Sigmoid colon (tissue), 4 donors: Measurements from ENCODE around the gene CEP95.

ENCODE experiments used
- POLR2AphosphoS5 ChIP-seq, 4 donors: sonication (generic); formaldehyde crosslinking; IDR thresholded peaks; one replicate each; pipeline ENCODE4 v1.6.1; 2017; ENCODE audit warnings: antibody characterized with exemption in 4 of 4
- TF ChIP-seq, protein P1 (sequence below), 4 experiments: fragments of 450-650 bp in 3 of 4; fragments of 200-600 bp in 1 of 4; IDR thresholded peaks; one replicate each; pipeline ENCODE4 v1.5.1; 2016 to 2019; ENCODE audit warnings: antibody characterized with exemption in 4 of 4, mild to moderate bottlenecking in 3 of 4, moderate library complexity in 2 of 4

DNA sequence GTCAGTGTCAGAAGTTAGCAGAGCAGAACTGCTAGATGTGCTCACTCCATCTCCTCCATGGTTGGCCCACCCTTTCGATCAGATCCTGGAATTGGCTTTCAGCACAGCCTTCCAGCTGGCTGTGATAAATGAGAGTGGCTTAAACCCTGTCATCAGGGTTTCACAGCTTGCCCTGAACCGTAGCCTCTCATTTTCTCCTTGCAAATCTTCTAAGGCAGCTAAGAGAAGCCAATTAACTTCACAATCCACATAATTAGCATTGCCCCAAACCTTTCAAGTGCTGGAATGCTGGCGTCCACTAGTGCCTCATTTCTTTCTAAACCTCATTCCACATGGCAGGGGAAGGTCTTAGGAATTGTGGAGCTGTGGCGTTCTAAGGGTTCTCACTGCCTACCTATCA is 36.2 kb upstream of the CEP95 start:
- TF ChIP-seq, protein P1, sequence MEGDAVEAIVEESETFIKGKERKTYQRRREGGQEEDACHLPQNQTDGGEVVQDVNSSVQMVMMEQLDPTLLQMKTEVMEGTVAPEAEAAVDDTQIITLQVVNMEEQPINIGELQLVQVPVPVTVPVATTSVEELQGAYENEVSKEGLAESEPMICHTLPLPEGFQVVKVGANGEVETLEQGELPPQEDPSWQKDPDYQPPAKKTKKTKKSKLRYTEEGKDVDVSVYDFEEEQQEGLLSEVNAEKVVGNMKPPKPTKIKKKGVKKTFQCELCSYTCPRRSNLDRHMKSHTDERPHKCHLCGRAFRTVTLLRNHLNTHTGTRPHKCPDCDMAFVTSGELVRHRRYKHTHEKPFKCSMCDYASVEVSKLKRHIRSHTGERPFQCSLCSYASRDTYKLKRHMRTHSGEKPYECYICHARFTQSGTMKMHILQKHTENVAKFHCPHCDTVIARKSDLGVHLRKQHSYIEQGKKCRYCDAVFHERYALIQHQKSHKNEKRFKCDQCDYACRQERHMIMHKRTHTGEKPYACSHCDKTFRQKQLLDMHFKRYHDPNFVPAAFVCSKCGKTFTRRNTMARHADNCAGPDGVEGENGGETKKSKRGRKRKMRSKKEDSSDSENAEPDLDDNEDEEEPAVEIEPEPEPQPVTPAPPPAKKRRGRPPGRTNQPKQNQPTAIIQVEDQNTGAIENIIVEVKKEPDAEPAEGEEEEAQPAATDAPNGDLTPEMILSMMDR (IDR thresholded peaks at IDR 0.05) = no peak
- no peak for TF ChIP-seq POLR2AphosphoS5 (IDR thresholded peaks at IDR 0.05)
